K562 (cell line): ENCODE measurements around the gene SPATA13. TPM values are rescaled to one million over a fixed set of nuclear protein-coding genes. Genes with fewer than 3 reads are reported as not detected.

Experiments
- ATAC-seq: fragments of 200-7000 bp; cut with Tn5 transposase; 3 replicates; pipeline ENCODE4 v1.9.1; 2020; ENCODE audit warnings: moderate library complexity
- BruUV-seq: library from RNA; stranded (reverse); fragments of 400-500 nt; replicated peaks from 2 replicates; lab custom pipeline; 2021; lab: Mats Ljungman, UMichigan
- CTCF ChIA-PET: fragments of 300-600 bp; formaldehyde crosslinking; extraction: SDS; loops from one replicate; lab custom pipeline; 2021; ENCODE audit warnings: low intra/inter-chr PET ratio; lab: Yijun Ruan, JAX
- POLR2A ChIA-PET: fragments of 300-600, 350-650 bp; sonication (Branson Sonifier 250); formaldehyde crosslinking; extraction: SDS; loops from one replicate; lab custom pipeline; 2021; ENCODE audit warnings: antibody characterized with exemption, inconsistent platforms; lab: Yijun Ruan, JAX
- DNase-seq, 4 experiments: peaks; one replicate each; pipeline versions ENCODE4 v3.0.0 to v3.0.0-alpha.2; 2011 to 2018; ENCODE audit warnings: low spot score in 3 of 4, mixed read lengths in 3 of 4; ENCODE audit errors: extremely low read depth in 1 of 4
- FAIRE-seq: peaks from 2 replicates; lab custom pipeline; 2011; peaks lifted over from hg19 to GRCh38; lab: Jason Lieb, UNC
- H2AFZ ChIP-seq: 2 replicates; pipeline ENCODE4 v1.6.0; 2011; ENCODE audit warnings: low read depth, low read length, control low read depth, inconsistent platforms
- H3K27ac ChIP-seq: fragments of 200-600 bp; 3 replicates; pipeline ENCODE4 v1.8.0; 2011; ENCODE audit warnings: low read depth, mild to moderate bottlenecking, control low read depth, inconsistent platforms, low read length, moderate library complexity, mixed read lengths; ENCODE audit errors: extremely low read depth
- H3K27me3 ChIP-seq, 2 experiments: fragments of 300-600 bp in 1 of 2; 2 replicates in 1 of 2; 3 replicates in 1 of 2; pipeline versions ENCODE4 v1.6.0 to v1.8.0; 2011; ENCODE audit warnings: inconsistent platforms in 2 of 2, low read length in 2 of 2, mild to moderate bottlenecking in 1 of 2, mixed read lengths in 1 of 2, moderate library complexity in 1 of 2; ENCODE audit not compliant: control insufficient read depth in 2 of 2, insufficient read depth in 2 of 2
- H3K36me3 ChIP-seq: fragments of 300-600 bp; 3 replicates; pipeline ENCODE4 v1.8.0; 2011; ENCODE audit warnings: mild to moderate bottlenecking, low read length, inconsistent platforms; ENCODE audit not compliant: control insufficient read depth, insufficient read depth
- H3K4me1 ChIP-seq, 2 experiments: fragments of 200-600 bp in 1 of 2; replicated peaks in 1 of 2; 2 replicates in 1 of 2; 3 replicates in 1 of 2; pipeline versions ENCODE4 v1.5.1 to v1.8.0; 2011; ENCODE audit warnings: inconsistent platforms in 2 of 2, low read length in 2 of 2, mild to moderate bottlenecking in 1 of 2, mixed read lengths in 1 of 2, moderate library complexity in 1 of 2; ENCODE audit not compliant: control insufficient read depth in 2 of 2, insufficient read depth in 2 of 2
- H3K4me2 ChIP-seq: 2 replicates; pipeline ENCODE4 v1.6.1; 2011; ENCODE audit warnings: low read length, control low read depth, inconsistent platforms, mixed read lengths; ENCODE audit not compliant: insufficient read depth
- H3K4me3 ChIP-seq: fragments of 200-600 bp; sonication (generic), shearing (Covaris generic); 2 replicates; pipeline ENCODE4 v1.5.1; 2016; ENCODE audit warnings: control low read depth, inconsistent platforms
- H3K79me2 ChIP-seq: fragments of 200-600 bp; 3 replicates; pipeline ENCODE4 v1.8.0; 2011; ENCODE audit warnings: low read length, inconsistent platforms; ENCODE audit not compliant: control insufficient read depth, insufficient read depth
- H3K9ac ChIP-seq, 2 experiments: 2 replicates each; pipeline versions ENCODE4 v1.6.0 to v1.6.1; 2011; ENCODE audit warnings: low read depth in 2 of 2, low read length in 2 of 2, control low read depth in 1 of 2, inconsistent platforms in 1 of 2, mild to moderate bottlenecking in 1 of 2, mixed read lengths in 1 of 2; ENCODE audit not compliant: insufficient read depth in 1 of 2
- H3K9me1 ChIP-seq: one replicate; pipeline ENCODE4 v1.6.0; 2011; ENCODE audit warnings: inconsistent platforms, mild to moderate bottlenecking, low read length, moderate library complexity; ENCODE audit not compliant: control insufficient read depth, insufficient read depth
- H3K9me3 ChIP-seq: replicated peaks from 2 replicates; pipeline ENCODE4 v1.5.1; 2011; ENCODE audit warnings: low read depth, low read length, inconsistent platforms; ENCODE audit not compliant: control insufficient read depth, insufficient read depth
- H4K20me1 ChIP-seq: replicated peaks from 2 replicates; pipeline ENCODE4 v1.6.1; 2011; ENCODE audit warnings: low read length, inconsistent platforms, mixed read lengths; ENCODE audit not compliant: control insufficient read depth, insufficient read depth
- CBX5 ChIP-seq: IDR thresholded peaks from 2 replicates; pipeline ENCODE4 v1.6.1; 2014; ENCODE audit warnings: low read depth, borderline replicate concordance
- CSDE1 ChIP-seq, 2 experiments: fragments of 450-650 bp; IDR thresholded peaks; 2 replicates each; pipeline ENCODE4 v1.6.1; 2016; ENCODE audit warnings: mild to moderate bottlenecking in 1 of 2
- DMBX1 ChIP-seq: fragments of 250-450 bp; sonication (Bioruptor Pico); IDR thresholded peaks from 2 replicates; pipeline ENCODE4 v1.8.0; 2022; ENCODE audit warnings: inconsistent platforms, mild to moderate bottlenecking, moderate library complexity, borderline replicate concordance
- FOXJ2 ChIP-seq: fragments of 200-800 bp; sonication (Bioruptor generic); IDR thresholded peaks from 2 replicates; pipeline ENCODE4 v1.6.1; 2016; ENCODE audit warnings: missing genetic modification characterization, missing compliant biosample characterization
- HDAC2 ChIP-seq: fragments of 450-650 bp; IDR thresholded peaks from 2 replicates; pipeline ENCODE4 v1.6.1; 2016; ENCODE audit warnings: mild to moderate bottlenecking
- IFI16 ChIP-seq: fragments of 250-450 bp; sonication (Bioruptor Pico); IDR thresholded peaks from 2 replicates; pipeline ENCODE4 v2.1.2; 2022; ENCODE audit warnings: mild to moderate bottlenecking, inconsistent platforms
- LARP7 ChIP-seq: fragments of 450-650 bp; IDR thresholded peaks from 2 replicates; pipeline ENCODE4 v1.6.1; 2016
- MCM7 ChIP-seq, 2 experiments: fragments of 450-650 bp; IDR thresholded peaks; 2 replicates each; pipeline ENCODE4 v1.6.1; 2016 to 2018
- NR2F6 ChIP-seq: fragments of 450-650 bp; formaldehyde crosslinking; IDR thresholded peaks from 2 replicates; pipeline ENCODE4 v1.4.0; 2020; ENCODE audit warnings: mild to moderate bottlenecking
- POLR2G ChIP-seq: fragments of 200-400 bp; formaldehyde crosslinking; IDR thresholded peaks from 2 replicates; pipeline ENCODE4 v1.6.1; 2017; ENCODE audit warnings: low read depth, mild to moderate bottlenecking, antibody characterized with exemption, low read length, moderate library complexity
- PPARD ChIP-seq: fragments of 250-450 bp; sonication (Bioruptor Pico); IDR thresholded peaks from 2 replicates; pipeline ENCODE4 v1.8.0; 2022; ENCODE audit warnings: inconsistent platforms, mild to moderate bottlenecking, moderate library complexity
- ZNF224 ChIP-seq: sonication (generic); formaldehyde crosslinking; IDR thresholded peaks from 2 replicates; pipeline ENCODE4 v1.8.0; 2022; ENCODE audit warnings: mild to moderate bottlenecking, missing genetic modification reagents
- ZNF444 ChIP-seq: fragments of 250-450 bp; sonication (Bioruptor Pico); IDR thresholded peaks from 2 replicates; pipeline ENCODE4 v1.4.0; 2020; ENCODE audit warnings: mild to moderate bottlenecking, moderate library complexity
- ZNF507 ChIP-seq: conservative IDR thresholded peaks from 2 replicates; pipeline ENCODE4 v1.6.1; 2017; ENCODE audit warnings: missing genetic modification characterization, missing compliant biosample characterization
- WGBS: fragments of 100-300 bp; shearing (Covaris generic); methylation state at CpG from one replicate; pipeline ENCODE4 v1.1.6; 2016; ENCODE audit warnings: low coverage, mixed read lengths; ENCODE audit not compliant: insufficient coverage; ENCODE audit errors: missing lambda C conversion rate; 5-methylcytosine and 5-hydroxymethylcytosine counted together
- in situ Hi-C: fragments of 300-500 bp; cut with MboI; formaldehyde crosslinking; loops from 4 replicates; pipeline ENCODE4 v1.15.0; 2018; ENCODE audit warnings: inconsistent platforms, mixed read lengths
- intact Hi-C: fragments of 100-400 bp; cut with micrococcal nuclease; formaldehyde crosslinking; loops from 2 replicates; pipeline ENCODE4 v1.14.2; 2022
- polyA plus RNA-seq, 8 experiments: library from polyadenylated mRNA; depleted of rRNA in 4 of 8; stranded (reverse) in 5 of 8; unstranded in 3 of 8; fragments of >200 nt; fragmentation: Nextera tagmentation in 2 of 8; fragmentation: Illumina TruSeq in 1 of 8; extraction: Ambion mirVana in 2 of 8; extraction: Trizol in 1 of 8; gene quantifications; 2 replicates each; pipeline versions ENCODE4 v1.2.1 to v1.2.3, GENCODE V29; 2011 to 2014; ENCODE audit warnings: inconsistent platforms in 1 of 8, missing spikeins in 1 of 8
- total RNA-seq, 7 experiments: library from RNA; depleted of rRNA in 6 of 7; stranded (reverse); fragments of >200 nt in 6 of 7; fragmentation: Illumina TruSeq in 2 of 7; extraction: Trizol in 2 of 7; gene quantifications; 2 replicates each; pipeline versions ENCODE4 v1.2.1 to v1.2.3, GENCODE V29; 2011 to 2021; ENCODE audit warnings: low replicate concordance in 1 of 7
- TF ChIP-seq, protein P1 (sequence below): fragments of 250-450 bp; sonication (Bioruptor Pico); IDR thresholded peaks from 2 replicates; pipeline ENCODE4 v1.8.0; 2022; ENCODE audit warnings: inconsistent platforms, mild to moderate bottlenecking, moderate library complexity, borderline replicate concordance
- TF ChIP-seq, protein P2 (sequence below): fragments of 450-650 bp; IDR thresholded peaks from 2 replicates; pipeline ENCODE4 v1.6.1; 2014; ENCODE audit warnings: low read depth, mild to moderate bottlenecking, moderate library complexity, borderline replicate concordance

Gene SPATA13
- total and polyA plus RNA-seq, 9 of the 15 experiments (the other 6 are each of a cell fraction or from before 2014, with no cell fraction given): 0.08 to 0.99 (median 0.21) TPM; not detected in 2

DNA sequence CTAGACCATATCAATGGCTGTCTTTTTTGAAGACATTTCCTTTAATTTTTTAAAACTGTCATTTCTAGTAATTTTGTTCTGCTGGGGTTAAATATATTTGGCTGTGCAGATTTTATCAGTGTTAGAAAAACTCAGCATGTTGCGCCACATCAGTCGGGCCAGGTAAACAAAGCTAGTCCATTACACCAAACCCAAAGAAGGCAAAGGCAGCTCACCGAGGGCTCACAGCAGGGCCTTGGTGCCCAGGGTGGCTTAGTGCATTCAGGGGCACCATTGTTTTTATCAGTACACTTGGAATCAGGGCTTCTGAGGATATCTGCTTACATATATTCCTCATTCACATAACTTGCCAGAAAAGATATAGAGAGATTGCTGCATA is 22.2 kb downstream of the SPATA13 start:
- in situ Hi-C loops: no loop called here
- no peaks in the 10 kb centered on the region for H3K79me2 ChIP-seq
- FAIRE-seq: no peak
- no peaks in the 10 kb centered on the region for H3K9me3 ChIP-seq
- no peaks in the 10 kb centered on the region for H3K9me1 ChIP-seq
- POLR2A ChIA-PET: no interaction called here
- CTCF ChIA-PET: no interaction called here
- H3K27me3 ChIP-seq: no peaks in the 10 kb centered on the region
- TF ChIP-seq FOXJ2 (tag) (no peak), IFI16 (CRISPR knock-in tag) (no peak), ZNF444 (no peak), CBX5 (no peak), MCM7 (IDR thresholded peaks at IDR 0.05) (no peak), DMBX1 (CRISPR knock-in tag) (no peak), ZNF224 (CRISPR knock-in tag) (no peak), ZNF507 (tag) (no peak), LARP7 (no peak), PPARD (CRISPR knock-in tag) (no peak), POLR2G (no peak), HDAC2 (no peak), CSDE1 (IDR thresholded peaks at IDR 0.05) (no peak), NR2F6 (CRISPR knock-in tag) (no peak)
- TF ChIP-seq, protein P1, sequence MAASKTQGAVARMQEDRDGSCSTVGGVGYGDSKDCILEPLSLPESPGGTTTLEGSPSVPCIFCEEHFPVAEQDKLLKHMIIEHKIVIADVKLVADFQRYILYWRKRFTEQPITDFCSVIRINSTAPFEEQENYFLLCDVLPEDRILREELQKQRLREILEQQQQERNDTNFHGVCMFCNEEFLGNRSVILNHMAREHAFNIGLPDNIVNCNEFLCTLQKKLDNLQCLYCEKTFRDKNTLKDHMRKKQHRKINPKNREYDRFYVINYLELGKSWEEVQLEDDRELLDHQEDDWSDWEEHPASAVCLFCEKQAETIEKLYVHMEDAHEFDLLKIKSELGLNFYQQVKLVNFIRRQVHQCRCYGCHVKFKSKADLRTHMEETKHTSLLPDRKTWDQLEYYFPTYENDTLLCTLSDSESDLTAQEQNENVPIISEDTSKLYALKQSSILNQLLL (CRISPR knock-in tag): no peak
- TF ChIP-seq, protein P2, sequence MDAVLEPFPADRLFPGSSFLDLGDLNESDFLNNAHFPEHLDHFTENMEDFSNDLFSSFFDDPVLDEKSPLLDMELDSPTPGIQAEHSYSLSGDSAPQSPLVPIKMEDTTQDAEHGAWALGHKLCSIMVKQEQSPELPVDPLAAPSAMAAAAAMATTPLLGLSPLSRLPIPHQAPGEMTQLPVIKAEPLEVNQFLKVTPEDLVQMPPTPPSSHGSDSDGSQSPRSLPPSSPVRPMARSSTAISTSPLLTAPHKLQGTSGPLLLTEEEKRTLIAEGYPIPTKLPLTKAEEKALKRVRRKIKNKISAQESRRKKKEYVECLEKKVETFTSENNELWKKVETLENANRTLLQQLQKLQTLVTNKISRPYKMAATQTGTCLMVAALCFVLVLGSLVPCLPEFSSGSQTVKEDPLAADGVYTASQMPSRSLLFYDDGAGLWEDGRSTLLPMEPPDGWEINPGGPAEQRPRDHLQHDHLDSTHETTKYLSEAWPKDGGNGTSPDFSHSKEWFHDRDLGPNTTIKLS: no peak
- 8% methylated on average over 3 of the region's 3 CpGs for WGBS
- no peak overlapping the region for H3K4me3 ChIP-seq
- no peaks in the 10 kb centered on the region for H3K4me1 ChIP-seq
- no peak for DNase-seq
- BruUV-seq: no TSS peak
- intact Hi-C loops: no loop called here
- H4K20me1 ChIP-seq: no peaks in the 10 kb centered on the region
- H3K4me2 ChIP-seq: no peak overlapping the region
- no peak overlapping the region for H3K9ac ChIP-seq
- no peak overlapping the region for H3K27ac ChIP-seq
- H3K36me3 ChIP-seq: no peaks in the 10 kb centered on the region
- no peak overlapping the region for H2AFZ ChIP-seq
- ATAC-seq: no peak
